Osteoblast (primary cell): ENCODE data around the gene SGCD. TPM values are rescaled to one million over a fixed set of nuclear protein-coding genes. Genes with fewer than 3 reads are reported as not detected.

Source experiments
- DNase-seq: peaks from one replicate; pipeline ENCODE4 v3.0.0; 2011; ENCODE audit warnings: low spot score, mixed read lengths; ENCODE audit not compliant: insufficient read length; ENCODE audit errors: missing footprints
- H2AFZ ChIP-seq: 2 replicates; pipeline ENCODE4 v1.6.0; 2011; ENCODE audit warnings: mild to moderate bottlenecking, low read length
- H3K27ac ChIP-seq: 2 replicates; pipeline ENCODE4 v1.5.1; 2011; ENCODE audit warnings: mild to moderate bottlenecking, low read depth, low read length, moderate library complexity
- H3K27me3 ChIP-seq: 2 replicates; pipeline ENCODE4 v1.6.0; 2012; ENCODE audit warnings: mild to moderate bottlenecking, control low read depth, inconsistent platforms, low read length, moderate library complexity; ENCODE audit not compliant: insufficient read depth
- H3K36me3 ChIP-seq: 2 replicates; pipeline ENCODE4 v1.5.1; 2011; ENCODE audit warnings: mild to moderate bottlenecking, low read length, control low read depth, moderate library complexity; ENCODE audit not compliant: insufficient read depth
- H3K4me1 ChIP-seq: 2 replicates; pipeline ENCODE4 v1.5.1; 2011; ENCODE audit warnings: mild to moderate bottlenecking, low read length, control low read depth, moderate library complexity; ENCODE audit not compliant: insufficient read depth
- H3K4me2 ChIP-seq: 2 replicates; pipeline ENCODE4 v1.6.0; 2011; ENCODE audit warnings: mild to moderate bottlenecking, low read length; ENCODE audit not compliant: insufficient read depth
- H3K4me3 ChIP-seq: fragments of 200-600 bp; sonication (generic); 3 replicates; pipeline ENCODE4 v1.5.1; 2012; ENCODE audit warnings: mild to moderate bottlenecking, low read length, inconsistent platforms; ENCODE audit not compliant: insufficient read depth
- H3K79me2 ChIP-seq: 2 replicates; pipeline ENCODE4 v1.6.0; 2012; ENCODE audit warnings: mild to moderate bottlenecking, low read length, control low read depth, inconsistent platforms; ENCODE audit not compliant: insufficient read depth
- H3K9me3 ChIP-seq: 2 replicates; pipeline ENCODE4 v1.5.1; 2011; ENCODE audit warnings: low read depth, low read length, control low read depth
- H4K20me1 ChIP-seq: 2 replicates; pipeline ENCODE4 v1.6.0; 2012; ENCODE audit warnings: mild to moderate bottlenecking, low read length, control low read depth; ENCODE audit not compliant: insufficient read depth
- CTCF ChIP-seq: IDR thresholded peaks from 2 replicates; pipeline ENCODE4 v1.5.1; 2011; ENCODE audit warnings: mild to moderate bottlenecking, low read depth, low read length, moderate library complexity; ENCODE audit errors: extremely low read depth
- total RNA-seq: library from RNA; depleted of rRNA; stranded (reverse); fragments of >200 nt; gene quantifications from 2 replicates; pipeline ENCODE4 v1.2.3, GENCODE V29; 2012

The SGCD gene
- total RNA-seq, 1 donor: 27.1 TPM

- H3K27me3 ChIP-seq: no peaks in the 10 kb centered on the region
- H3K4me2 ChIP-seq: peak overlapping the region; percentile 25
- no peaks in the 10 kb centered on the region for H3K36me3 ChIP-seq
- H3K4me3 ChIP-seq: no peak overlapping the region
- peaks cover 22% of the 10 kb centered on the region for H3K4me1 ChIP-seq
- no peak for TF ChIP-seq CTCF
- no peak overlapping the region for H3K27ac ChIP-seq
- no peak overlapping the region for H2AFZ ChIP-seq
- no peaks in the 10 kb centered on the region for H3K79me2 ChIP-seq
- H3K9me3 ChIP-seq: peaks cover 2% of the 10 kb centered on the region
- no peaks in the 10 kb centered on the region for H4K20me1 ChIP-seq
- peak; percentile 48 for DNase-seq
Measured at GRCh38 chr5:156396063-156396829, 69.3 kb downstream of the SGCD start.

GRCh38 chr5:156396830-156397081 is 69.8 kb downstream of the SGCD start:
- peaks cover 2% of the 10 kb centered on the region for H3K9me3 ChIP-seq
- no peaks in the 10 kb centered on the region for H3K36me3 ChIP-seq
- no peak overlapping the region for H2AFZ ChIP-seq
- no peaks in the 10 kb centered on the region for H3K79me2 ChIP-seq
- no peak overlapping the region for H3K27ac ChIP-seq
- no peak for DNase-seq
- peaks cover 22% of the 10 kb centered on the region for H3K4me1 ChIP-seq
- no peak overlapping the region for H3K4me3 ChIP-seq
- peak overlapping the region; percentile 25 for H3K4me2 ChIP-seq
- TF ChIP-seq CTCF: no peak
- no peaks in the 10 kb centered on the region for H4K20me1 ChIP-seq
- no peaks in the 10 kb centered on the region for H3K27me3 ChIP-seq

- no peak overlapping the region for H2AFZ ChIP-seq
- no peak overlapping the region for H3K27ac ChIP-seq
- H3K9me3 ChIP-seq: peaks cover 2% of the 10 kb centered on the region
- H3K4me1 ChIP-seq: peaks cover 22% of the 10 kb centered on the region
- no peaks in the 10 kb centered on the region for H4K20me1 ChIP-seq
- no peaks in the 10 kb centered on the region for H3K36me3 ChIP-seq
- no peaks in the 10 kb centered on the region for H3K79me2 ChIP-seq
- DNase-seq: no peak
- no peak overlapping the region for H3K4me3 ChIP-seq
- H3K27me3 ChIP-seq: no peaks in the 10 kb centered on the region
- no peak for TF ChIP-seq CTCF
- H3K4me2 ChIP-seq: no peak overlapping the region
Measured at GRCh38 chr5:156399323-156399722, 72.4 kb downstream of the SGCD start.

GRCh38 chr5:156400231-156400986 is 73.4 kb downstream of the SGCD start:
- H4K20me1 ChIP-seq: no peaks in the 10 kb centered on the region
- H3K4me1 ChIP-seq: peaks cover 13% of the 10 kb centered on the region
- H3K79me2 ChIP-seq: no peaks in the 10 kb centered on the region
- H3K36me3 ChIP-seq: no peaks in the 10 kb centered on the region
- H3K27me3 ChIP-seq: no peaks in the 10 kb centered on the region
- no peak overlapping the region for H3K27ac ChIP-seq
- peaks cover 2% of the 10 kb centered on the region for H3K9me3 ChIP-seq
- no peak for DNase-seq
- no peak for TF ChIP-seq CTCF
- no peak overlapping the region for H3K4me2 ChIP-seq
- no peak overlapping the region for H2AFZ ChIP-seq
- no peak overlapping the region for H3K4me3 ChIP-seq
